ENCODE data around the gene SPIRE1.

The SPIRE1 gene

GRCh38 chr18:12507007-12507406 lies 150.9 kb downstream of the SPIRE1 start:
- DNase-seq (ENCODE audit: low read depth): no peak
- TF ChIP-seq POLR2A (IDR thresholded peaks at IDR 0.05; ENCODE audit: extremely low read depth, insufficient read length) (no peak), MYC (IDR thresholded peaks at IDR 0.05; ENCODE audit: low read depth, low read length) (no peak), MAX (IDR thresholded peaks at IDR 0.05; ENCODE audit: low read depth, low read length) (no peak), CTCF (IDR thresholded peaks at IDR 0.05; ENCODE audit: low read depth, low read length) (no peak)
- no peak overlapping the region for H3K4me3 ChIP-seq (ENCODE audit: low read depth, low read length)

- H3K4me3 ChIP-seq (ENCODE audit: low read depth, low read length): no peak overlapping the region
- DNase-seq (ENCODE audit: low read depth): no peak
- TF ChIP-seq POLR2A (IDR thresholded peaks at IDR 0.05; ENCODE audit: extremely low read depth, insufficient read length) (no peak), MYC (IDR thresholded peaks at IDR 0.05; ENCODE audit: low read depth, low read length) (no peak), CTCF (IDR thresholded peaks at IDR 0.05; ENCODE audit: low read depth, low read length) (no peak), MAX (IDR thresholded peaks at IDR 0.05; ENCODE audit: low read depth, low read length) (no peak)
Observed at GRCh38 chr18:12500986-12501385, 156.9 kb downstream of the SPIRE1 start.

- no peak for TF ChIP-seq MYC (IDR thresholded peaks at IDR 0.05; ENCODE audit: low read depth, low read length)
- TF ChIP-seq POLR2A (IDR thresholded peaks at IDR 0.05; ENCODE audit: extremely low read depth, insufficient read length): no peak
- no peak for TF ChIP-seq CTCF (IDR thresholded peaks at IDR 0.05; ENCODE audit: low read depth, low read length)
- TF ChIP-seq MAX (IDR thresholded peaks at IDR 0.05; ENCODE audit: low read depth, low read length): no peak
Observed at GRCh38 chr18:12497839-12498238, 160.1 kb downstream of the SPIRE1 start.

GRCh38 chr18:12497296-12497695 lies 160.6 kb downstream of the SPIRE1 start:
- no peak for TF ChIP-seq MAX (IDR thresholded peaks at IDR 0.05; ENCODE audit: low read depth, low read length)
- no peak for TF ChIP-seq MYC (IDR thresholded peaks at IDR 0.05; ENCODE audit: low read depth, low read length)
- no peak for TF ChIP-seq CTCF (IDR thresholded peaks at IDR 0.05; ENCODE audit: low read depth, low read length)
- no peak for TF ChIP-seq POLR2A (IDR thresholded peaks at IDR 0.05; ENCODE audit: extremely low read depth, insufficient read length)
- H3K4me3 ChIP-seq (ENCODE audit: low read depth, low read length): no peak overlapping the region
- peak; percentile 9 for DNase-seq (ENCODE audit: low read depth)

More at GRCh38 chr18:12497839-12498238, 160.1 kb downstream of the SPIRE1 start:
- no peak for DNase-seq (ENCODE audit: low read depth)
- H3K4me3 ChIP-seq (ENCODE audit: low read depth, low read length): no peak overlapping the region

- H3K4me3 ChIP-seq (ENCODE audit: low read depth, low read length): no peak overlapping the region
- DNase-seq (ENCODE audit: low read depth): no peak
- TF ChIP-seq POLR2A (IDR thresholded peaks at IDR 0.05; ENCODE audit: extremely low read depth, insufficient read length) (no peak), CTCF (IDR thresholded peaks at IDR 0.05; ENCODE audit: low read depth, low read length) (no peak), MAX (IDR thresholded peaks at IDR 0.05; ENCODE audit: low read depth, low read length) (no peak), MYC (IDR thresholded peaks at IDR 0.05; ENCODE audit: low read depth, low read length) (no peak)
Observed at GRCh38 chr18:12492907-12493306, 165.0 kb downstream of the SPIRE1 start.

Data from NB4 (cell line).